G401.6 (cell line): ENCODE measurements around the gene ADARB2.
"Not testable (repeated sequence)": the region's sequence is repeated elsewhere in the genome, so short reads cannot be mapped to it uniquely, and the experiment has no call there.

Experiments
- FAIRE-seq: peaks from 2 replicates; lab custom pipeline; 2012; peaks lifted over from hg19 to GRCh38; lab: Jason Lieb, UNC

ADARB2 gene

DNA sequence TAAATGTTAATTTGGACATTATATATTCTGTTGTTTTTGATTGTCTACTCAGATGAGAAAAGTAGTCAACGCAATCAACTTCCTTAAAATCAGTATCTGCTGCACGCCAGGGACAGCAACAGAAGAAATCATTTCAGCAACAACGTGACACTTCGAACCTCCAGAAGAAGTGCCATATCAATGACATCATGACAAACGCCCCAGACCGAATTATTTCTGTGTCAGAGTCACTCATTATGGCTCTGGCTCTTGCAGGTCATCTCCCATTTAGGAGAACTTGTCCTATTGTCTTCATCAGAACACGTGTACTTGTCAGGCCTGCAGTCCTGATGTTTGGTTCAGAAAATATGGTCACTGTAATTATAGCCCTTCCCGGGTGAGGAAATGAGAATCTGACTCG lies 276.3 kb downstream of the ADARB2 start:
- FAIRE-seq = no peak

DNA sequence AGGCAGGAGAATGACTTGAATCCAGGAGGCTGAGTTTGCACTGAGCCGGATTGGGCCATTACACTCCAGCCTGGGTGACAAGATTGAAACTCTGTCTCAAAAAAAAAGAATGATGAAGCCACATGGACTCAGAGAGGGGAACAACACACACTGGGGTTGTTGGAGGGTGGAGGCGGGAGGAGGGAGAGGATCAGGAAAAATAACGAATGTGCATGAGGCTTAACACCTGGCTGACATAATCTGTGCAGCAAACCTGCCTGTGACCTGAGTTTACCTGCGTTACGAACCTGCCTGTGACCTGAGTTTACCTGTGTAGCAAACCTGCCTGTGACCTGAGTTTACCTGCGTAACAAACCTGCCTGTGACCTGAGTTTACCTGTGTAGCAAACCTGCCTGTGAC lies 277.7 kb downstream of the ADARB2 start:
- FAIRE-seq = not testable (repeated sequence)

DNA sequence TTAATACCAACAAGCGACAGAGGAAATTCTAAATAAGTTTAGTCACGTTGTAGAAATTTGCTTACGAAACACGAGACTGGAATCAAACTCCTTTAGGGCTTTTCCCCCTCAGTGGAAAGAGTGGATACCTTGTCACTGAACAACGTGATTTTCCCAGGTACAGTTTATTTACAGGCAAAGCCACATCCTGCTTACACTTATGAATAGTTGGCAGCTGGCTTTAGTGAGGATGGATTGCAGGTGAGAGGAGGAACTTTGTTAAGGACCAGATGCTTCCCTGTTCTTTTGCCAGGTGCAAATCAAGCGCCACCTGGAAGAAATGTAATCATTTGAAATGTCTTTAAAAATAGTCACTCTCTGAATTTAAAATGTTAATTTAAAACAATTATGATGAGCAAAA lies 282.4 kb downstream of the ADARB2 start:
- FAIRE-seq = no peak

- no peak for FAIRE-seq
These were observed 282.9 kb downstream of the ADARB2 start for GRCh38 chr10:1454428-1454827.

- no peak for FAIRE-seq
These were observed 284.5 kb downstream of the ADARB2 start for GRCh38 chr10:1452777-1453176.

DNA sequence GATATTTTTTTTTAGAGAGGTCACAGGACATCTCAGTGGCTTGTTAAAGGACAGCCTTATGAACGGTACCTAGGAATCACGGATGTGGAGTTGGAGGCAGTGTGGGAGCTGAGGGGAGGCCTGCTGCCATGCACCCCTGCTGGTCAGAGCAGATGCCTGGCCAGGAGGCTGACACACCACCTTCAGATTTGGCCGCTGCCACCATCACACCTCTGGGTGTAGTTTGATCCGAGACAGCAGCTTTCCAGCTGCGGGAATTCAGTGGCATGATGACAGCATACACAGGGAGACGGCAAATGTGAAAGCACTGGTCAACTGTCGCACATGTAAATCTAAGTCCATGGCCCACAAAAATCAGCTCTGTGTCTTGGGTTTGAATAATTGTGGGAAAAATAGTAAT lies 285.4 kb downstream of the ADARB2 start:
- FAIRE-seq = no peak

GRCh38 chr10:1451362-1451888 lies 285.9 kb downstream of the ADARB2 start:
- FAIRE-seq = no peak

DNA sequence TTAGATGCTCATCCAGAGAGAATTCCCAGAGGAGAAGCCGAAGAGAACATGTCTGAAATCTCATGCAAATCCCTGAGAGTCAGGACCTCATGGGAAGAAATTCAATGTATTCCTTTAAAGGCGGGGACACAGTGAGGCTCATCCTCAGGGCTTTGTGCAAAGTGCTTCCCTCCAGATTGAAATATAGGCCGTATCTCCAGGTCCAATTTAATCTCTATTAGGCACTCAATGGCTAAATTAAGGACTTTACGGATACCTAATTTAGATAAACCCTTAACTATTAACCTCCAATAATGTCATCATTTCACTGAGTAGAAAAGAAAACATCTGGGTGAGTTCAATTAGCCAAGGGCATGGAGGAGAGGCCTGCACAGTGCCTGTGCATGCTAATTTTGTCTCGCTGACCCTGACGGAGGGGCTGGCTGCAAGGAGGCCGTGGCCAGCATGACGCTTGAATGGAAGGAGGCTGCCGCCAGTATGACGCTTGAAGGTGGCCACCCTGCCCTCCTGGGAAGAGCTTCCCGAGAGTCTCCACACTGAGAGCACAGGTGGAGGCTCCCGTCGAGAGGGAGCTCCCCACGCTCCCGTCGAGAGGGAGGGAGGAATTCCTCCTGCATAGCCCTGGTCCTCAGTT lies 287.6 kb downstream of the ADARB2 start:
- FAIRE-seq = no peak

GRCh38 chr10:1449021-1449420 lies 288.3 kb downstream of the ADARB2 start:
- no peak for FAIRE-seq

GRCh38 chr10:1448252-1448930 lies 288.9 kb downstream of the ADARB2 start:
- FAIRE-seq = no peak

GRCh38 chr10:1444826-1445225 lies 292.5 kb downstream of the ADARB2 start:
- FAIRE-seq = no peak

DNA sequence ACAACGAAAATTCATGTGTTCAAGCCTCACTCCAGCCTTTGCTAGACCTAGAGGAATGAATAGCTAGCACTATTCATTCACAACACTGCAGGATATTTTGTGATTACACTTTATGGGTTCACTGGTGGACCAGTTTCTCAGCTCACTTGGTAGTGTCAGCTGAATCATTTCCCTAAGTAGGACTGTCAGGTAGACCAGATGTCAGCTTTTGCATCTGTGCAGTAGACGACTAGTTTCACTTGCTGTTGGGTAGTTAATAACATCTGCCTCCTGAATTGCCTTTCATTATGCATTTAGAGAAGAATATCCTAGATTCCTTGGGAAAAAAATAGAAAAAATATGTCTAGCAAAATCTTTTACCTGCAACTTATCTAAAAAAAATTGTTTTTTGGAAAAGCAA lies 296.4 kb downstream of the ADARB2 start:
- no peak for FAIRE-seq

- no peak for FAIRE-seq
These were observed 302.2 kb downstream of the ADARB2 start for GRCh38 chr10:1434912-1435692.

DNA sequence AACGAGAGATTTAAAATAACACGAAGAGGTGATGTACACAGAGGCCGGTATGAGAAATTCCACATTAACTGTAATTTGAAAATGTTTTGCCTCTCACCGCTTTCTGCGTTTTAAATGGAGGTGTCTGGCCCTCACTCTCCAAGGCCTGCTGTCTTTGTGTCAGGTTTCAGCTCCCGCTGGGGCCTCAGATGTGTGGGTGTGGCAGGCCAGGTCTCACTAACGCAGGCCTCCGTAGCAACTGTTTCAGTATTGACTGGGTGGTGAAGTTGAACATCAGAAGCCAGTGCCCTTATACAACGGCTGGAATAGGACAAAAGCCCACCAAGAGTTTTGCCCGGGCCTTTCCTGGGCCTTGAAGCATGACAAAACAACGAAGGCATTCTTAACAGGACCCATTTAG lies 303.1 kb downstream of the ADARB2 start:
- no peak for FAIRE-seq

DNA sequence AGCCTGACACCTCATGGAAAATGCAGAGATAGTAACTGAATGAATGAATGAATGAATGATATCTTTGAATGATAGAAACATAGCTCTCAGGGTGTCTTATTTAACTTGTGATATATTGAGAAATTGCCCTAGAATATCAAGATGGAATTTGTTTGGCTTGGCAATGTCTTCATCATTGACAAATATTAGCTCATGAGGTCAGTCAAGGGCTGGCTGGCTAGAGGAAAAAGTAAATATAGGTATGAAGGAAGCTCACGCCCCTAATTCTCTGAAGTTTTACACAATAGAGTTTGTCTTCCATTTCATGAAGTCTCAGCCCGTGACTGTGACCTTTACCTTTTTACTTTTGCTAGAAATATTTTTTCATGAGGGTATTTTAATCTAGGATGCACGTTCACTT lies 305.2 kb downstream of the ADARB2 start:
- FAIRE-seq = no peak

GRCh38 chr10:1431229-1431628 lies 306.1 kb downstream of the ADARB2 start:
- no peak for FAIRE-seq

GRCh38 chr10:1427521-1428186 lies 309.7 kb downstream of the ADARB2 start:
- FAIRE-seq = not testable (repeated sequence)

DNA sequence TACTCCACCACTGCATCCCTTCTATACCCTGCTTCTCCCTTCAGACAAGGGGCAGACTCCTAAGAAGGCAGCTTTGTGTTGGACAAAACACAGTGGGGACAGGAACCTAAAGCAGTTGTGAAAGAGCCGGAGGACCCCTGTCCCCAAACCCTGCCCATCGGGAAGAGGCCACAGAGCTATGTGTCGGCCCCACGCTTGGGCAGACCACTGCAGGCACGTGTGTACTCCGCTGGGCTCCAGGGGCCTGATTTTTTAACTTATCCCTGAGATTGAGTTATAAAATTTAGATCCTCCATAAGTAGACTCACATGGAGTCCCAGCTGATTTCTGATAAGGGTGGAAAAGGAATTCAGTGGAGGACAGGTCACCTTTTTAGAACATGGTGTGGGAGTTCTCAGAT lies 310.5 kb downstream of the ADARB2 start:
- FAIRE-seq = no peak

- FAIRE-seq = no peak
These were observed 311.4 kb downstream of the ADARB2 start for GRCh38 chr10:1425879-1426278.

GRCh38 chr10:1424648-1425047 lies 312.7 kb downstream of the ADARB2 start:
- FAIRE-seq = no peak

- no peak for FAIRE-seq
These were observed 313.6 kb downstream of the ADARB2 start for GRCh38 chr10:1423676-1424253.

DNA sequence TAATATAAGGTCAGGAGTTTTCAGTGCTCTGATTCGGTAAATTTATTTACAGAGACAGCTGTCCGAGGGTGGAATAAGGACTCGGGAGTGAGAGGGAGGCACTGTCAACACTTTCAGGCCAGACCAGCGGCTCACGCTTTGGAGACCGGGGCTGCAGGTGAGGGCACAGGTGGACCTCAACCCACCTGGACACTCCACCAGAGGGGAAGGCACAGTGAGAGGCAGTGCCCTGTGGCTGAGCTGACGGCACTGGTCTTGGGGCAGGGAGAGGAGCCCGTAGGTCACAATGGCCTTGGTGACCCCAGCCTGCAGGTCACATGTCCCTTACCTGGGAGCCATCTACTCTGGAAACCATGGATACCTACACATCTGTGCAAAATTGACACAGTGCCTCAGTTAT lies 315.1 kb downstream of the ADARB2 start:
- no peak for FAIRE-seq
